Body of pancreas (tissue), 4 donors: ENCODE measurements around the gene OR10K2. TPM values are rescaled to one million over a fixed set of nuclear protein-coding genes. Genes with fewer than 3 reads are reported as not detected.

Experiments used
- ATAC-seq: fragments of 150-250 bp; one replicate; pipeline ENCODE4 v1.9.1; 2016
- DNase-seq, 4 donors: peaks; one replicate each; pipeline ENCODE4 v3.0.0-alpha.2; 2019
- H3K27ac ChIP-seq, 4 donors: fragments of 200-600 bp; sonication (generic); 1 replicate in 3 of 4; 2 replicates in 1 of 4; pipeline versions ENCODE4 v1.5.1 to v1.6.1; 2016 to 2019; ENCODE audit warnings: mild to moderate bottlenecking in 1 of 4, mixed read lengths in 1 of 4, moderate library complexity in 1 of 4
- H3K27me3 ChIP-seq, 2 donors: fragments of 200-600 bp; sonication (generic); one replicate each; pipeline ENCODE4 v1.6.0; 2016; ENCODE audit warnings: mild to moderate bottlenecking in 1 of 2
- H3K36me3 ChIP-seq, 2 donors: fragments of 200-600 bp; sonication (generic); replicated peaks in 1 of 2; 2 replicates each; pipeline ENCODE4 v1.5.1; 2016; ENCODE audit warnings: low read depth in 2 of 2; ENCODE audit not compliant: insufficient read depth in 1 of 2
- H3K4me1 ChIP-seq: fragments of 200-600 bp; sonication (generic); one replicate; pipeline ENCODE4 v1.6.0; 2016
- H3K4me3 ChIP-seq, 2 donors: fragments of 200-600 bp; sonication (generic); 1 replicate in 1 of 2; 2 replicates in 1 of 2; pipeline ENCODE4 v1.5.1; 2016 to 2019
- H3K9me3 ChIP-seq, 3 donors: fragments of 200-600 bp; sonication (generic); 1 replicate in 2 of 3; 2 replicates in 1 of 3; pipeline ENCODE4 v1.5.1; 2016
- POLR2A ChIP-seq, 3 donors: fragments of 450-650 bp; IDR thresholded peaks; one replicate each; pipeline ENCODE4 v1.6.1; 2016; ENCODE audit warnings: antibody characterized with exemption in 3 of 3, mild to moderate bottlenecking in 2 of 3
- WGBS, 2 donors: methylation state at CpG; one replicate each; pipeline ENCODE4 v1.1.5; 2017; 5-methylcytosine and 5-hydroxymethylcytosine counted together
- intact Hi-C: fragments of 100-400 bp; cut with DNase I; formaldehyde crosslinking; loops from one replicate; pipeline ENCODE4 v1.15.1; 2023
- total RNA-seq, 2 donors: library from RNA; depleted of rRNA; stranded (reverse); fragments of >200 nt; gene quantifications; one replicate each; pipeline ENCODE4 v1.1.0, GENCODE V29; 2016
- TF ChIP-seq, protein P1 (sequence below), 7 experiments: fragments of 450-650 bp in 4 of 7; fragments of 200-600 bp in 3 of 7; sonication (generic) in 3 of 7; IDR thresholded peaks; one replicate each; pipeline ENCODE4 v1.5.1; 2016 to 2019; ENCODE audit warnings: antibody characterized with exemption in 7 of 7

Gene OR10K2
- total RNA-seq, 2 donors from 2014 or later: not detected

DNA sequence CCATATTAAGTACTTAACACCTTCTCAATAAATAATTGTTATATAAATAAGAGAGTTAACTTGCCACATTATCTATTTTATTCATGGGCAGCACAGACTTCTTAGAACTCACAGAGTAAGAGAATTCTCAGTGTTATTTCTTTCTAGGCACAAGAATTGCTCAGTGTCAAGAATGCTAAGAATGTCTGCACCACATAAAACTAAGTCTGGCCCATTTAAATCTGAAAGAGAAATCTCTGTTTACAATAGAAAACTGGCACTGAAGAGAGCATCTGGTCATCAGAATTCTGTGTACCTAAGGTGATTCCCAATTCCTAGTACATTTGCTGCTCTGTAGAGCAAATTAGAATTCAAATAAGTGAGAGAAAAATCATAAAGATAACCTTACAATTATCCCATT, 3.8 kb downstream of the OR10K2 start:
- TF ChIP-seq, protein P1, sequence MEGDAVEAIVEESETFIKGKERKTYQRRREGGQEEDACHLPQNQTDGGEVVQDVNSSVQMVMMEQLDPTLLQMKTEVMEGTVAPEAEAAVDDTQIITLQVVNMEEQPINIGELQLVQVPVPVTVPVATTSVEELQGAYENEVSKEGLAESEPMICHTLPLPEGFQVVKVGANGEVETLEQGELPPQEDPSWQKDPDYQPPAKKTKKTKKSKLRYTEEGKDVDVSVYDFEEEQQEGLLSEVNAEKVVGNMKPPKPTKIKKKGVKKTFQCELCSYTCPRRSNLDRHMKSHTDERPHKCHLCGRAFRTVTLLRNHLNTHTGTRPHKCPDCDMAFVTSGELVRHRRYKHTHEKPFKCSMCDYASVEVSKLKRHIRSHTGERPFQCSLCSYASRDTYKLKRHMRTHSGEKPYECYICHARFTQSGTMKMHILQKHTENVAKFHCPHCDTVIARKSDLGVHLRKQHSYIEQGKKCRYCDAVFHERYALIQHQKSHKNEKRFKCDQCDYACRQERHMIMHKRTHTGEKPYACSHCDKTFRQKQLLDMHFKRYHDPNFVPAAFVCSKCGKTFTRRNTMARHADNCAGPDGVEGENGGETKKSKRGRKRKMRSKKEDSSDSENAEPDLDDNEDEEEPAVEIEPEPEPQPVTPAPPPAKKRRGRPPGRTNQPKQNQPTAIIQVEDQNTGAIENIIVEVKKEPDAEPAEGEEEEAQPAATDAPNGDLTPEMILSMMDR (IDR thresholded peaks at IDR 0.05): no peak
- no peak for TF ChIP-seq POLR2A (IDR thresholded peaks at IDR 0.05)

DNA sequence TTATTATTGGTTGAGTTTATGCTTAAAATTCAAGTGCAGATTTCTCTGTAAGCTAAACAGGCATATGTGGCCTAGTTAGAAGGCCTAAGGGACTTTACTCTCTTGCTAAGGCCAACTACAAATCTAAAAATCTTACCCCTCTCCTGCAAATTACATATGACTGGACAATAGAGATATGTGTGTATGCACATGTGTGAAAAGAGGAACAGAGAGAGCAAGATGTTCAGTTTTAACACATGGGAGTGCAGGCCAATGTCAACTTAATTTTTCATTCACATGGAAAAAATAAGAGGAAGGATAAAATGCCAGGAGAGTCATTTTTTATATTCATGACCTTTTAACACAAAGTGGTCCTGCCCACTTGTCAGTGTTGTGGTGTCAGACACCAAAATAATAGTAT, 8.5 kb downstream of the OR10K2 start:
- H3K9me3 ChIP-seq: no peaks in the 10 kb centered on the region
- H3K36me3 ChIP-seq: no peaks in the 10 kb centered on the region
- ATAC-seq (no peak), DNase-seq (no peak)
- H3K4me3 ChIP-seq: no peak overlapping the region
- TF ChIP-seq POLR2A (IDR thresholded peaks at IDR 0.05): no peak
- TF ChIP-seq, protein P1 (IDR thresholded peaks at IDR 0.05): no peak
- no peaks in the 10 kb centered on the region for H3K27me3 ChIP-seq
- intact Hi-C loops: no loop called here
- H3K4me1 ChIP-seq: no peaks in the 10 kb centered on the region
- H3K27ac ChIP-seq: no peak overlapping the region

More for the DNA sequence above, 3.8 kb downstream of the OR10K2 start:
- H3K9me3 ChIP-seq: peaks cover 0 to 3% (median 0%) of the 10 kb centered on the region in 3 donors
- no peaks in the 10 kb centered on the region for H3K27me3 ChIP-seq
- DNase-seq: no peak
- H3K27ac ChIP-seq: no peak overlapping the region
- intact Hi-C loops: no loop called here
- H3K4me3 ChIP-seq: no peak overlapping the region
- ATAC-seq: no peak
- H3K36me3 ChIP-seq: no peaks in the 10 kb centered on the region
- H3K4me1 ChIP-seq: no peaks in the 10 kb centered on the region

DNA sequence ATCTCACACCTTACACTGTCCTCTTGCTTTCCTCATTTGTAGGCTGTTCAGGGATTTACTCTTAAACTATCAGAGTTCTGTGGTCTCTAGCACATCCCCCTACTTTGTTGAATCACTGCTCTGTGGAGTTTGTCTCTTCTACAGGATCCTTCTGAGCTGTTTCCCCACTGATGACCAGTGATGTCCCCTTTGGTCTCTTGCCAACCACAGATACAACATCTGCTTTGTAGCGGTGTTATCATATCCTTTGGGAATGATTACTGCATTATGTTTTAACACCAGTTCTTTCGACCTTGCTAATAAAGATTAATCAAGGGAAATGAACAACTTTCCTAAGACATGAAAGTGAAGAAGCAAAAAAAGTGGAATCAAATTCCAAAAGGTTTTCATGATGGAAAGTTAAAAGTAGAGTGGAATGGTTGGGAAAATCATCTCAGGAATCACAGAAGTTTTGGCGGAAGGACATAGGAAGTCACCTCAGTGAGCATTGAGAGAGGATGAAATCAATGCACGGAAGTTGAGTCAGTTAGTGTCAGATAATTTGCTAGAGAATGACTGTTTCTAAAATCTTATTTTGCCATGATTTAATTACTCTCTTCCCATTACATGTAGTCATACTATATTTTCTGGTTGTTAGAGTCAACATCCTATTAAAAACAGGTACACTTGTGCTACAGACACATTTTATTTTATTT, 11.2 kb downstream of the OR10K2 start:
- no peak overlapping the region for H3K27ac ChIP-seq
- H3K4me3 ChIP-seq: no peak overlapping the region
- no peaks in the 10 kb centered on the region for H3K27me3 ChIP-seq
- ATAC-seq (no peak), DNase-seq (no peak)
- H3K4me1 ChIP-seq: no peaks in the 10 kb centered on the region
- intact Hi-C loops: no loop called here
- WGBS, 2 donors: 69 to 76% methylated on average over 4 of the region's 4 CpGs
- H3K9me3 ChIP-seq: no peaks in the 10 kb centered on the region
- no peak for TF ChIP-seq POLR2A (IDR thresholded peaks at IDR 0.05)
- TF ChIP-seq, protein P1 (IDR thresholded peaks at IDR 0.05): no peak
- H3K36me3 ChIP-seq: no peaks in the 10 kb centered on the region

DNA sequence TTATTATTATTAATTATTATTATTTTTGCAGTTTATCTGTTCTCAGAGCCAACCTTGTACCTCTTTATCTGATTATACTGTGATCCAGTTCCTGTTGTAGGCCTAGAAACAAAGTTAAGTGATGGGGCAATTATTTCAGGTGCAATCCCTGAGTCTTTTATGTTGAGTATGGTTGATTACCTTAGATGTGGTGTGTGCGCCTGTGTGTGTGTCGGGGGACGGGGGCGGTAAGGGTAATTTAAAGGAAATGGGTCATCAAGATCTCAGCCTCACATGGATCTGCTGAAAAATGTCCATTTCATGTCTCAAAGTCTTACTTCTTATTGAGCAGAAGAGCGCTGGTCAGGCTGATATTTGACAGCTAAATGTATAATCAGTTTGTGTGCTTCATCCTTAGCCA, 18.9 kb downstream of the OR10K2 start:
- intact Hi-C loops: no loop called here
- ATAC-seq: no peak
- WGBS, 2 donors: 75% methylated on average over 5 of the region's 5 CpGs
- no peaks in the 10 kb centered on the region for H3K9me3 ChIP-seq
- no peak overlapping the region for H3K27ac ChIP-seq
- no peaks in the 10 kb centered on the region for H3K36me3 ChIP-seq
- no peak overlapping the region for H3K4me3 ChIP-seq
- no peak for DNase-seq
- H3K4me1 ChIP-seq: no peaks in the 10 kb centered on the region
- TF ChIP-seq, protein P1 (IDR thresholded peaks at IDR 0.05): no peak
- no peak for TF ChIP-seq POLR2A (IDR thresholded peaks at IDR 0.05)
- H3K27me3 ChIP-seq: no peaks in the 10 kb centered on the region

DNA sequence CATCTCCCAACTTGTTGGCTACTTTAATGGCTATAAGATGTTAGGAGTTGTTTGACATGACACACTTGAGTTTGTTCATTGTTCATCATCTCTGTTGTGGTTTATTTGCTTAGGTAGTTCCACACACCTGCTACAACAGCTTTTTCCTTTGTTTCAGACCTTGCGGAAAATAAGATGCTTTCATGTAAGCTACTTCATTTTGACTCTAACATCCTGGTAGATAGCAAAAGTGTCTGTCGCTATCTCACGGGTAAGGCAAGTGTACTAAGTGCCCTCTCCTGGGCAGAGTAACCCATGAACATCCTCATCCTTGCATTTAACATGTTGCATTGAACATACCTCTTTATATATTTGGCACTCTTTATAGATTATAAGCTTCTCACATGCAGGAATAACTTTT, 25.2 kb downstream of the OR10K2 start:
- DNase-seq: no peak
- 58 to 61% methylated on average over 3 of the region's 3 CpGs for WGBS, 2 donors
- H3K4me1 ChIP-seq: no peaks in the 10 kb centered on the region
- H3K27me3 ChIP-seq: no peaks in the 10 kb centered on the region
- intact Hi-C loops: no loop called here
- no peak overlapping the region for H3K4me3 ChIP-seq
- no peaks in the 10 kb centered on the region for H3K36me3 ChIP-seq
- H3K27ac ChIP-seq: no peak overlapping the region
- no peaks in the 10 kb centered on the region for H3K9me3 ChIP-seq
- no peak for TF ChIP-seq POLR2A (IDR thresholded peaks at IDR 0.05)
- TF ChIP-seq, protein P1 (IDR thresholded peaks at IDR 0.05): no peak
- no peak for ATAC-seq
